ENCODE data around the gene HSPA1B. TPM values are rescaled to one million over a fixed set of nuclear protein-coding genes. Genes with fewer than 3 reads are reported as not detected.
A peak's percentile ranks its signal among the peaks of the same experiment; 100 is the strongest.

HSPA1B gene
- total and polyA plus RNA-seq, 2 donors (not counting 1 experiment from before 2014, with no cell fraction given) = 79.2 to 145 TPM

DNA sequence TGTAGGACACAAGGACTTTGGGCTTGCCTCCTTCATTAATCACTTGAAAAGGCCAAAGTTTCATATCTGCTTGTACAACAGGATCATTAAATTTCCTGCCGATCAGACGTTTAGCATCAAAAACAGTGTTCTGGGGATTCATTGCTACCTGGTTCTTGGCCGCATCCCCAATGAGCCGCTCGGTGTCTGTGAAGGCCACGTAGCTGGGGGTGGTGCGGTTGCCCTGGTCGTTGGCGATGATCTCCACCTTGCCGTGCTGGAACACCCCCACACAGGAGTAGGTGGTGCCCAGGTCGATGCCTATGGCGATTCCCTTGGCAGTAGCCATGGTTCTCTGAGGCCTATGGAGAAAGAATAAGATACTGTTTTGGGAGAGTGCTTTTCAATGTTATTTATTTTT, 15.9 kb upstream of the HSPA1B start:
- Histone ChIP-seq H3K9me3 (ENCODE audit: control extremely low read depth in 1 of 3, control insufficient read depth in 2 of 3, insufficient read depth in 1 of 3, low read length in 2 of 3) (no peaks in the 10 kb centered on the region), H3K4me3 (ENCODE audit: control extremely low read depth in 1 of 5, extremely low read depth in 1 of 5, insufficient read depth in 1 of 5, low read depth in 2 of 5, low read length in 4 of 5) (no peak overlapping the region), H3K79me2 (ENCODE audit: control insufficient read depth, insufficient read depth, low read length) (peaks cover 22% of the 10 kb centered on the region), H3K4me1 (ENCODE audit: control insufficient read depth in 2 of 2, insufficient read depth in 2 of 2, low read length in 2 of 2) (peaks cover 7 to 21% of the 10 kb centered on the region in 2 donors), H2AFZ (ENCODE audit: insufficient read depth, low read depth, low read length, poor library complexity, severe bottlenecking) (no peak overlapping the region), H4K20me1 (ENCODE audit: control insufficient read depth, insufficient read depth, low read length, poor library complexity, severe bottlenecking) (no peaks in the 10 kb centered on the region), H3K27me3 (replicated peaks in 1 of 4; ENCODE audit: control extremely low read depth in 1 of 4, control insufficient read depth in 3 of 4, insufficient read depth in 4 of 4, low read length in 3 of 4) (no peaks in the 10 kb centered on the region), H3K4me2 (replicated peaks; ENCODE audit: low read depth, low read length, poor library complexity, severe bottlenecking) (no peak overlapping the region), H3K9ac (ENCODE audit: low read length) (no peak overlapping the region), H3K36me3 (replicated peaks in 1 of 2; ENCODE audit: control extremely low read depth in 1 of 2, control insufficient read depth in 1 of 2, extremely low read depth in 1 of 2, insufficient read depth in 2 of 2, low read length in 1 of 2) (no peaks in the 10 kb centered on the region), H3K27ac (ENCODE audit: low read length in 2 of 2) (no peak overlapping the region)
- no peak overlapping the region for H3K4me3 Mint-ChIP-seq
- intact Hi-C loops (cut with micrococcal nuclease) = no loop called here
- POLR2A ChIA-PET = interaction anchor here (0.6 kb wide), 1 partner anchor 73 kb away, joined by 4 read pairs; no protein-coding TSS in a partner anchor
- no peaks in the 10 kb centered on the region for H3K27me3 Mint-ChIP-seq
- TF ChIP-seq EZH2 (IDR thresholded peaks at IDR 0.05; ENCODE audit: borderline replicate concordance, insufficient read depth, low read depth, low read length, poor library complexity, severe bottlenecking) = no peak
- TF ChIP-seq, protein P1, sequence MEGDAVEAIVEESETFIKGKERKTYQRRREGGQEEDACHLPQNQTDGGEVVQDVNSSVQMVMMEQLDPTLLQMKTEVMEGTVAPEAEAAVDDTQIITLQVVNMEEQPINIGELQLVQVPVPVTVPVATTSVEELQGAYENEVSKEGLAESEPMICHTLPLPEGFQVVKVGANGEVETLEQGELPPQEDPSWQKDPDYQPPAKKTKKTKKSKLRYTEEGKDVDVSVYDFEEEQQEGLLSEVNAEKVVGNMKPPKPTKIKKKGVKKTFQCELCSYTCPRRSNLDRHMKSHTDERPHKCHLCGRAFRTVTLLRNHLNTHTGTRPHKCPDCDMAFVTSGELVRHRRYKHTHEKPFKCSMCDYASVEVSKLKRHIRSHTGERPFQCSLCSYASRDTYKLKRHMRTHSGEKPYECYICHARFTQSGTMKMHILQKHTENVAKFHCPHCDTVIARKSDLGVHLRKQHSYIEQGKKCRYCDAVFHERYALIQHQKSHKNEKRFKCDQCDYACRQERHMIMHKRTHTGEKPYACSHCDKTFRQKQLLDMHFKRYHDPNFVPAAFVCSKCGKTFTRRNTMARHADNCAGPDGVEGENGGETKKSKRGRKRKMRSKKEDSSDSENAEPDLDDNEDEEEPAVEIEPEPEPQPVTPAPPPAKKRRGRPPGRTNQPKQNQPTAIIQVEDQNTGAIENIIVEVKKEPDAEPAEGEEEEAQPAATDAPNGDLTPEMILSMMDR (IDR thresholded peaks at IDR 0.05) = no peak
- no peak for DNase-seq
- H3K27ac Mint-ChIP-seq = no peak overlapping the region
- CTCF ChIA-PET = interaction anchor here (1.2 kb wide), 1 partner anchor 19 kb away, joined by 5 read pairs; no protein-coding TSS in a partner anchor
- peaks cover 19% of the 10 kb centered on the region for H3K4me1 Mint-ChIP-seq
- H3K9me3 Mint-ChIP-seq (ENCODE audit: insufficient read depth) = no peaks in the 10 kb centered on the region
- WGBS (ENCODE audit: insufficient coverage) = 100% methylated on average over 11 of the region's 12 CpGs
- ATAC-seq (ENCODE audit: low read depth) = no peak

DNA sequence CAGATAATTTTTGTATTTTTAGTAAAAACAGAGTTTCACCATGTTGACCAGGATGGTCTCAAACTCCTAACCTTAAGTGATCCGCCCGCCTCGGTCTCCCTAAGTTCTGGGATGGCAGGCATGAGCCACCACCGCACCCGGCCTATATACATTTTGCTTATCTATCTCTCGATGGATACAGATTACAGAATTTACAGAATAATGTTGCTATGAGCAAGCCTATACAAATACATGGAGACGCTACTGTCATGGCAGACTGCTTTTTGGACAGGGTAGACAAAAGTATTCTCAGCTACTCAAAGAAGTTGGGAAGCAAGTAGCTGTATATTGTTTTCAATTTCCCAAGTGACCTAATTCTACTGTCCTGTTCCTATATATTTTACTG, 14.1 kb upstream of the HSPA1B start:
- no peaks in the 10 kb centered on the region for H3K27me3 Mint-ChIP-seq
- Histone ChIP-seq H3K4me2 (replicated peaks; ENCODE audit: low read depth, low read length, poor library complexity, severe bottlenecking) (peak overlapping the region; percentile 94), H3K9me3 (ENCODE audit: control extremely low read depth in 1 of 3, control insufficient read depth in 2 of 3, insufficient read depth in 1 of 3, low read length in 2 of 3) (no peaks in the 10 kb centered on the region), H2AFZ (ENCODE audit: insufficient read depth, low read depth, low read length, poor library complexity, severe bottlenecking) (peak overlapping the region; percentile 87), H3K79me2 (ENCODE audit: control insufficient read depth, insufficient read depth, low read length) (peaks cover 12% of the 10 kb centered on the region), H3K27ac (ENCODE audit: low read length in 2 of 2) (no peak overlapping the region), H3K36me3 (replicated peaks in 1 of 2; ENCODE audit: control extremely low read depth in 1 of 2, control insufficient read depth in 1 of 2, extremely low read depth in 1 of 2, insufficient read depth in 2 of 2, low read length in 1 of 2) (no peaks in the 10 kb centered on the region), H3K27me3 (replicated peaks in 1 of 4; ENCODE audit: control extremely low read depth in 1 of 4, control insufficient read depth in 3 of 4, insufficient read depth in 4 of 4, low read length in 3 of 4) (no peaks in the 10 kb centered on the region), H3K4me3 (ENCODE audit: control extremely low read depth in 1 of 5, extremely low read depth in 1 of 5, insufficient read depth in 1 of 5, low read depth in 2 of 5, low read length in 4 of 5) (no peak overlapping the region), H3K4me1 (ENCODE audit: control insufficient read depth in 2 of 2, insufficient read depth in 2 of 2, low read length in 2 of 2) (peaks cover 15 to 30% of the 10 kb centered on the region in 2 donors), H3K9ac (ENCODE audit: low read length) (no peak overlapping the region), H4K20me1 (ENCODE audit: control insufficient read depth, insufficient read depth, low read length, poor library complexity, severe bottlenecking) (no peaks in the 10 kb centered on the region)
- no peak for DNase-seq
- ChIA-PET CTCF (interaction anchor here (1.0 to 3.6 kb wide), 9 partner anchors 14 to 100 kb away, joined by 3 to 49 read pairs (median 4); partner anchors contain the start of genes DDAH2, MSH5 and NEU1), POLR2A (interaction anchor here (1.4 to 2.9 kb wide), 4 partner anchors 17 to 90 kb away, joined by 7 to 37 read pairs (median 11); partner anchors contain the start of genes MPIG6B, MSH5 and VARS1)
- no peaks in the 10 kb centered on the region for H3K9me3 Mint-ChIP-seq (ENCODE audit: insufficient read depth)
- peaks cover 20% of the 10 kb centered on the region for H3K4me1 Mint-ChIP-seq
- TF ChIP-seq, protein P1 (IDR thresholded peaks at IDR 0.05) = no peak
- no peak for TF ChIP-seq EZH2 (IDR thresholded peaks at IDR 0.05; ENCODE audit: borderline replicate concordance, insufficient read depth, low read depth, low read length, poor library complexity, severe bottlenecking)
- WGBS (ENCODE audit: insufficient coverage) = 100% methylated on average over 4 of the region's 7 CpGs
- no peak for ATAC-seq (ENCODE audit: low read depth)
- intact Hi-C loops (cut with micrococcal nuclease) = no loop called here
- H3K27ac Mint-ChIP-seq = no peak overlapping the region
- H3K4me3 Mint-ChIP-seq = peak overlapping the region; percentile 96

Data from B cell (primary cell).